Neural cell (in vitro differentiated cells): ENCODE data around the gene UBAP2L. TPM values are rescaled to one million over a fixed set of nuclear protein-coding genes. Genes with fewer than 3 reads are reported as not detected.
"Not testable (repeated sequence)": the region's sequence is repeated elsewhere in the genome, so short reads cannot be mapped to it uniquely, and the experiment has no call there.

Source experiments
- H2AFZ ChIP-seq: fragments of 200-600, 300-800 bp; sonication (generic), shearing (Covaris generic); 2 replicates; pipeline ENCODE4 v1.6.0; 2014; ENCODE audit warnings: low read depth, mild to moderate bottlenecking, antibody characterized with exemption, low read length, moderate library complexity
- H3F3A ChIP-seq: fragments of 200-600 bp; shearing (Covaris generic); 2 replicates; pipeline ENCODE4 v1.6.1; 2016; ENCODE audit warnings: mild to moderate bottlenecking, moderate library complexity, mixed read lengths, antibody characterized with exemption, low read length; ENCODE audit not compliant: insufficient read depth, poor library complexity, severe bottlenecking
- H3K27ac ChIP-seq: fragments of 200-600, 300-800 bp; sonication (generic), shearing (Covaris generic); 2 replicates; pipeline ENCODE4 v1.5.1; 2014; ENCODE audit warnings: mild to moderate bottlenecking, low read length, moderate library complexity
- H3K27me3 ChIP-seq: fragments of 300-800, 200-600 bp; sonication (generic), shearing (Covaris generic); 2 replicates; pipeline ENCODE4 v1.6.0; 2014; ENCODE audit warnings: mild to moderate bottlenecking, low read depth, low read length, moderate library complexity; ENCODE audit not compliant: insufficient read depth
- H3K36me3 ChIP-seq: fragments of 300-800, 200-600 bp; sonication (generic), shearing (Covaris generic); 2 replicates; pipeline ENCODE4 v1.5.1; 2014; ENCODE audit warnings: mild to moderate bottlenecking, antibody characterized with exemption, low read length, moderate library complexity; ENCODE audit not compliant: insufficient read depth
- H3K4me2 ChIP-seq: fragments of 300-800, 200-600 bp; sonication (generic), shearing (Covaris generic); 2 replicates; pipeline ENCODE4 v1.6.0; 2014; ENCODE audit warnings: mild to moderate bottlenecking, low read length
- H3K4me3 ChIP-seq: fragments of 300-800, 200-600 bp; sonication (generic), shearing (Covaris generic); 2 replicates; pipeline ENCODE4 v1.5.1; 2014; ENCODE audit warnings: mild to moderate bottlenecking, low read length, moderate library complexity
- H3K79me2 ChIP-seq: fragments of 200-600 bp; shearing (Covaris generic); replicated peaks from 2 replicates; pipeline ENCODE4 v1.6.0; 2014; ENCODE audit warnings: mild to moderate bottlenecking, low read length, moderate library complexity; ENCODE audit not compliant: insufficient read depth
- H3K9ac ChIP-seq: fragments of 300-800, 200-600 bp; sonication (generic), shearing (Covaris generic); 2 replicates; pipeline ENCODE4 v1.6.1; 2016; ENCODE audit warnings: mild to moderate bottlenecking, low read length, mixed read lengths
- H3K9me2 ChIP-seq: fragments of 200-600 bp; shearing (Covaris generic); 2 replicates; pipeline ENCODE4 v1.6.1; 2016; ENCODE audit warnings: mild to moderate bottlenecking, low read length, mixed read lengths; ENCODE audit not compliant: insufficient read depth
- H3K9me3 ChIP-seq: fragments of 200-600, 300-800 bp; sonication (generic), shearing (Covaris generic); 2 replicates; pipeline ENCODE4 v1.6.1; 2016; ENCODE audit warnings: mild to moderate bottlenecking, mixed run types, low read length, moderate library complexity, mixed read lengths
- H4K20me1 ChIP-seq: fragments of 200-600 bp; shearing (Covaris generic); 2 replicates; pipeline ENCODE4 v1.6.1; 2016; ENCODE audit warnings: mild to moderate bottlenecking, mixed run types; ENCODE audit not compliant: insufficient read depth
- CTCF ChIP-seq: fragments of 450-650 bp; IDR thresholded peaks from 2 replicates; pipeline ENCODE4 v1.5.1; 2014; ENCODE audit warnings: antibody characterized with exemption, mild to moderate bottlenecking, moderate library complexity; ENCODE audit not compliant: poor library complexity, severe bottlenecking
- EP300 ChIP-seq: fragments of 450-650 bp; conservative IDR thresholded peaks from 2 replicates; pipeline ENCODE4 v1.6.1; 2014; ENCODE audit warnings: antibody characterized with exemption, mild to moderate bottlenecking, moderate library complexity; ENCODE audit not compliant: poor library complexity, severe bottlenecking
- EZH2 ChIP-seq: fragments of 200-600, 300-800 bp; shearing (Covaris generic), sonication (generic); IDR thresholded peaks from 2 replicates; pipeline ENCODE4 v1.6.1; 2014; ENCODE audit warnings: antibody characterized with exemption, low read length, borderline replicate concordance, mild to moderate bottlenecking; ENCODE audit not compliant: insufficient read depth, poor library complexity, severe bottlenecking
- MXI1 ChIP-seq: fragments of 450-650 bp; conservative IDR thresholded peaks from 2 replicates; pipeline ENCODE4 v1.6.1; 2014; ENCODE audit warnings: antibody characterized with exemption, mild to moderate bottlenecking; ENCODE audit not compliant: poor library complexity, severe bottlenecking
- POLR2AphosphoS5 ChIP-seq: IDR thresholded peaks from 2 replicates; pipeline ENCODE4 v1.6.1; 2012
- RAD21 ChIP-seq: fragments of 450-650 bp; conservative IDR thresholded peaks from 2 replicates; pipeline ENCODE4 v1.6.1; 2014; ENCODE audit warnings: antibody characterized with exemption, mild to moderate bottlenecking, moderate library complexity
- REST ChIP-seq: IDR thresholded peaks from 2 replicates; pipeline ENCODE4 v1.6.1; 2012; ENCODE audit warnings: borderline replicate concordance
- SMC3 ChIP-seq: fragments of 450-650 bp; conservative IDR thresholded peaks from 2 replicates; pipeline ENCODE4 v1.6.1; 2014; ENCODE audit warnings: antibody characterized with exemption, mild to moderate bottlenecking, moderate library complexity; ENCODE audit not compliant: poor library complexity
- TAF1 ChIP-seq: IDR thresholded peaks from 2 replicates; pipeline ENCODE4 v1.6.1; 2012; ENCODE audit warnings: low read depth
- polyA plus RNA-seq: library from polyadenylated mRNA; depleted of rRNA; stranded (reverse); fragments of >200 nt; gene quantifications from 2 replicates; pipeline ENCODE4 v1.2.3, GENCODE V29; 2014

UBAP2L gene
- polyA plus RNA-seq, 1 donor from 2014 or later, result 44.7 TPM

- Histone ChIP-seq H3K36me3 (no peaks in the 10 kb centered on the region), H3K9me3 (no peaks in the 10 kb centered on the region), H3K4me3 (no peak overlapping the region), H3K9ac (no peak overlapping the region), H3K4me2 (no peak overlapping the region), H3F3A (no peaks in the 10 kb centered on the region), H4K20me1 (no peaks in the 10 kb centered on the region), H3K27ac (no peak overlapping the region), H2AFZ (no peak overlapping the region), H3K79me2 (no peaks in the 10 kb centered on the region), H3K9me2 (no peaks in the 10 kb centered on the region), H3K27me3 (no peaks in the 10 kb centered on the region)
- TF ChIP-seq CTCF (peak; percentile 60), REST (no peak), RAD21 (peak; percentile 43), EP300 (no peak), MXI1 (no peak), SMC3 (peak; percentile 52), POLR2AphosphoS5 (no peak), EZH2 (no peak), TAF1 (no peak)
Measured at GRCh38 chr1:154198756-154199562, 21.8 kb upstream of the UBAP2L start.

GRCh38 chr1:154199563-154199879, 21.2 kb upstream of the UBAP2L start:
- Histone ChIP-seq H3K9me3 (no peaks in the 10 kb centered on the region), H4K20me1 (no peaks in the 10 kb centered on the region), H3K4me2 (no peak overlapping the region), H3K27me3 (no peaks in the 10 kb centered on the region), H3K4me3 (no peak overlapping the region), H2AFZ (no peak overlapping the region), H3F3A (no peaks in the 10 kb centered on the region), H3K36me3 (no peaks in the 10 kb centered on the region), H3K27ac (no peak overlapping the region), H3K9ac (no peak overlapping the region), H3K79me2 (no peaks in the 10 kb centered on the region), H3K9me2 (no peaks in the 10 kb centered on the region)
- TF ChIP-seq POLR2AphosphoS5, result no peak

GRCh38 chr1:154205778-154206177, 15.0 kb upstream of the UBAP2L start:
- peak overlapping the region; percentile 66 for H3K27ac ChIP-seq
- H3K9ac ChIP-seq, H4K20me1 ChIP-seq, H3K9me3 ChIP-seq, H3K27me3 ChIP-seq, H3K4me3 ChIP-seq, H3K9me2 ChIP-seq, H3K79me2 ChIP-seq, H3K4me2 ChIP-seq, H3F3A ChIP-seq, H3K36me3 ChIP-seq, H2AFZ ChIP-seq: not testable (repeated sequence)
